Esophagus squamous epithelium (tissue), 5 donors: ENCODE results near the gene CDHR4. TPM values are rescaled to one million over a fixed set of nuclear protein-coding genes. Genes with fewer than 3 reads are reported as not detected.

Source experiments
- DNase-seq: peaks from one replicate; lab custom pipeline; 2025; lab: John Stamatoyannopoulos, UW
- H3K27ac ChIP-seq, 4 donors: fragments of 200-600 bp; sonication (generic); one replicate each; pipeline ENCODE4 v1.5.1; 2016 to 2019; ENCODE audit warnings: mild to moderate bottlenecking in 1 of 4
- H3K27me3 ChIP-seq, 4 donors: fragments of 200-600 bp; sonication (generic); 1 replicate in 3 of 4; 2 replicates in 1 of 4; pipeline versions ENCODE4 v1.5.1 to v1.6.0; 2017 to 2021; ENCODE audit warnings: antibody characterized with exemption in 1 of 4
- H3K36me3 ChIP-seq, 3 donors: fragments of 200-600 bp; sonication (generic); one replicate each; pipeline ENCODE4 v1.5.1; 2016 to 2019
- H3K4me1 ChIP-seq, 3 donors: fragments of 200-600 bp; sonication (generic); one replicate each; pipeline ENCODE4 v1.5.1; 2017 to 2019
- H3K4me3 ChIP-seq, 4 donors: fragments of 200-600 bp; sonication (generic); 1 replicate in 3 of 4; 2 replicates in 1 of 4; pipeline ENCODE4 v1.5.1; 2016 to 2019; ENCODE audit warnings: mild to moderate bottlenecking in 2 of 4, moderate library complexity in 1 of 4
- H3K9me3 ChIP-seq, 3 donors: fragments of 200-600 bp; sonication (generic); one replicate each; pipeline ENCODE4 v1.5.1; 2016 to 2019
- POLR2A ChIP-seq, 4 donors: fragments of 450-650 bp; IDR thresholded peaks; one replicate each; pipeline ENCODE4 v1.6.1; 2017; ENCODE audit warnings: antibody characterized with exemption in 4 of 4, mild to moderate bottlenecking in 4 of 4, moderate library complexity in 3 of 4
- WGBS, 2 donors: methylation state at CpG; one replicate each; pipeline ENCODE4 v1.1.5; 2018; 5-methylcytosine and 5-hydroxymethylcytosine counted together
- intact Hi-C: fragments of 100-400 bp; cut with DNase I; formaldehyde crosslinking; loops from one replicate; pipeline ENCODE4 v1.15.0; 2022
- total RNA-seq, 4 donors: library from RNA; depleted of rRNA; stranded (reverse); fragments of >200 nt; gene quantifications; one replicate each; pipeline ENCODE4 v1.1.0, GENCODE V29; 2016
- TF ChIP-seq, protein P1 (sequence below), 6 experiments: fragments of 450-650 bp in 4 of 6; fragments of 200-600 bp in 2 of 6; sonication (generic) in 2 of 6; IDR thresholded peaks; one replicate each; pipeline ENCODE4 v1.5.1; 2016 to 2019; ENCODE audit warnings: antibody characterized with exemption in 6 of 6, mild to moderate bottlenecking in 4 of 6, moderate library complexity in 4 of 6
- donor health status: DM: yes; HTN: yes; CAD: no.

Gene CDHR4
- total RNA-seq, 4 donors from 2014 or later: not detected

- WGBS, 2 donors: 78 to 88% methylated on average over 1 to 2 of the region's 4 CpGs
- Histone ChIP-seq H3K4me1 (peaks cover 4 to 11% (median 9%) of the 10 kb centered on the region in 3 donors), H3K36me3 (no peaks in the 10 kb centered on the region), H3K9me3 (no peaks in the 10 kb centered on the region), H3K27ac (no peak overlapping the region), H3K4me3 (no peak overlapping the region), H3K27me3 (no peaks in the 10 kb centered on the region)
- DNase-seq: no peak
- intact Hi-C loops: no loop called here
- no peak for TF ChIP-seq POLR2A (IDR thresholded peaks at IDR 0.05)
- TF ChIP-seq, protein P1, sequence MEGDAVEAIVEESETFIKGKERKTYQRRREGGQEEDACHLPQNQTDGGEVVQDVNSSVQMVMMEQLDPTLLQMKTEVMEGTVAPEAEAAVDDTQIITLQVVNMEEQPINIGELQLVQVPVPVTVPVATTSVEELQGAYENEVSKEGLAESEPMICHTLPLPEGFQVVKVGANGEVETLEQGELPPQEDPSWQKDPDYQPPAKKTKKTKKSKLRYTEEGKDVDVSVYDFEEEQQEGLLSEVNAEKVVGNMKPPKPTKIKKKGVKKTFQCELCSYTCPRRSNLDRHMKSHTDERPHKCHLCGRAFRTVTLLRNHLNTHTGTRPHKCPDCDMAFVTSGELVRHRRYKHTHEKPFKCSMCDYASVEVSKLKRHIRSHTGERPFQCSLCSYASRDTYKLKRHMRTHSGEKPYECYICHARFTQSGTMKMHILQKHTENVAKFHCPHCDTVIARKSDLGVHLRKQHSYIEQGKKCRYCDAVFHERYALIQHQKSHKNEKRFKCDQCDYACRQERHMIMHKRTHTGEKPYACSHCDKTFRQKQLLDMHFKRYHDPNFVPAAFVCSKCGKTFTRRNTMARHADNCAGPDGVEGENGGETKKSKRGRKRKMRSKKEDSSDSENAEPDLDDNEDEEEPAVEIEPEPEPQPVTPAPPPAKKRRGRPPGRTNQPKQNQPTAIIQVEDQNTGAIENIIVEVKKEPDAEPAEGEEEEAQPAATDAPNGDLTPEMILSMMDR (IDR thresholded peaks at IDR 0.05): no peak
Measured at GRCh38 chr3:49791571-49791970, 8.1 kb downstream of the CDHR4 start.

- Histone ChIP-seq H3K36me3 (no peaks in the 10 kb centered on the region), H3K9me3 (no peaks in the 10 kb centered on the region), H3K4me1 (peaks cover 4 to 11% (median 9%) of the 10 kb centered on the region in 3 donors), H3K27me3 (no peaks in the 10 kb centered on the region), H3K27ac (no peak overlapping the region), H3K4me3 (no peak overlapping the region)
- intact Hi-C loops: no loop called here
- 60 to 71% methylated on average over 7 to 9 of the region's 9 CpGs for WGBS, 2 donors
- TF ChIP-seq, protein P1 (IDR thresholded peaks at IDR 0.05): no peak
- no peak for TF ChIP-seq POLR2A (IDR thresholded peaks at IDR 0.05)
- no peak for DNase-seq
Measured at GRCh38 chr3:49790626-49791411, 8.9 kb downstream of the CDHR4 start.

DNA sequence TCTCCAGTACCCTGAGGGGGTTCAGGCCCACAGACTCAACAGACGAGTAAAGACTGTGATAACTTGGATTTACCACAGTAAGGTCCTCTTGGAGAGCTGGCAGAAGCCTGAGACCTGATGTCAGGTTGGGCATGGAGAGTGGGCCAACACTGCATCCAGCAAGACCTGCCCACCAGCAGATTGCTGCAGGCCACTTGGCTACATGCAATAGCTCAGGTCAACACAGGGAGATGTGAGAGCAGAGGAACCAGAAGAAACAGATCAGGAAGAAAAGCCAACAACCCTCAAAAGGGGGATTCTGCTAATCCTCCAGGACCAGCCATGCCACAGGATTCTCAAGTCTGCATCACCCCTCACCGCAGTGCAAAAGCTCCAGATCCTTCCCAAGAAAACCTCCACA, 11.6 kb downstream of the CDHR4 start:
- H3K4me3 ChIP-seq: no peak overlapping the region
- intact Hi-C loops: no loop called here
- peaks cover 14 to 39% (median 24%) of the 10 kb centered on the region in 3 donors for H3K4me1 ChIP-seq
- H3K36me3 ChIP-seq: peaks cover 0 to 19% (median 0%) of the 10 kb centered on the region in 3 donors
- H3K9me3 ChIP-seq: no peaks in the 10 kb centered on the region
- no peak for DNase-seq
- TF ChIP-seq POLR2A (IDR thresholded peaks at IDR 0.05): no peak
- TF ChIP-seq, protein P1 (IDR thresholded peaks at IDR 0.05): no peak
- WGBS, 2 donors: 82 to 100% methylated on average over 1 to 2 of the region's 2 CpGs
- H3K27ac ChIP-seq: no peak overlapping the region
- H3K27me3 ChIP-seq: no peaks in the 10 kb centered on the region

DNA sequence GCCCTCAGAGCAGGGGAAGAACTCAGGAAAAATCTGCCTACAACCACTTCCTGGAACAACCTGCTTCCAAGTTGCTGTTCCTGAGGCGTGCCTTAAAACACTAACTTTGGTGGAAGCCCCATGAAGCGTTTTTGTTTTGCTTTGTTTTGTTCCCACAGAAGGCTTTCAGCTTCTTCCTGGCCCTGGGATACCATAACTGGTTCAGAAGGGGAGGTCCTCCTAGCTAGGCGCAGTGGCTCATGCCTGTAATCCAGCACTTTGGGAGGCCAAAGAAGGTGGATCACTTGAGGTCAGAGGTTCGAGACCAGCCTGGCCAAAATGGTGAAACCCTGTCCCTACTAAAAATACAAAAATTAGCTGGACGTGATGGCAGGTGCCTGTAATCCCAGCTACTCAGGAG, 12.1 kb downstream of the CDHR4 start:
- peak overlapping the region; percentile 93 to 99 (median 96) for H3K27ac ChIP-seq
- peaks cover 14 to 44% (median 24%) of the 10 kb centered on the region in 3 donors for H3K4me1 ChIP-seq
- WGBS, 2 donors: 63 to 78% methylated on average over 3 to 4 of the region's 5 CpGs
- no peak for DNase-seq
- peaks cover 0 to 24% (median 0%) of the 10 kb centered on the region in 3 donors for H3K36me3 ChIP-seq
- intact Hi-C loops: no loop called here
- TF ChIP-seq POLR2A (IDR thresholded peaks at IDR 0.05): no peak
- TF ChIP-seq, protein P1 (IDR thresholded peaks at IDR 0.05): no peak
- no peaks in the 10 kb centered on the region for H3K27me3 ChIP-seq
- H3K9me3 ChIP-seq: no peaks in the 10 kb centered on the region
- H3K4me3 ChIP-seq: no peak overlapping the region

GRCh38 chr3:49787182-49787464, 12.6 kb downstream of the CDHR4 start:
- TF ChIP-seq, protein P1 (IDR thresholded peaks at IDR 0.05): no peak
- no peak for TF ChIP-seq POLR2A (IDR thresholded peaks at IDR 0.05)
- intact Hi-C loops: no loop called here
- DNase-seq: no peak
- H3K27ac ChIP-seq: peak overlapping the region; percentile 93 to 99 (median 96)
- WGBS, 2 donors: 17 to 20% methylated on average over 2 to 3 of the region's 3 CpGs
- peaks cover 0 to 28% (median 0%) of the 10 kb centered on the region in 3 donors for H3K36me3 ChIP-seq
- peaks cover 18 to 48% (median 24%) of the 10 kb centered on the region in 3 donors for H3K4me1 ChIP-seq
- no peaks in the 10 kb centered on the region for H3K27me3 ChIP-seq
- H3K9me3 ChIP-seq: no peaks in the 10 kb centered on the region
- H3K4me3 ChIP-seq: peak overlapping the region; percentile 65 to 100 (median 88)
